ENCODE measurements around the gene SPATA17. TPM values are rescaled to one million over a fixed set of nuclear protein-coding genes. Genes with fewer than 3 reads are reported as not detected.

SPATA17 gene
- total and polyA plus RNA-seq, 2 donors (not counting 3 experiments of a cell fraction or from before 2014, with no cell fraction given): not detected

DNA sequence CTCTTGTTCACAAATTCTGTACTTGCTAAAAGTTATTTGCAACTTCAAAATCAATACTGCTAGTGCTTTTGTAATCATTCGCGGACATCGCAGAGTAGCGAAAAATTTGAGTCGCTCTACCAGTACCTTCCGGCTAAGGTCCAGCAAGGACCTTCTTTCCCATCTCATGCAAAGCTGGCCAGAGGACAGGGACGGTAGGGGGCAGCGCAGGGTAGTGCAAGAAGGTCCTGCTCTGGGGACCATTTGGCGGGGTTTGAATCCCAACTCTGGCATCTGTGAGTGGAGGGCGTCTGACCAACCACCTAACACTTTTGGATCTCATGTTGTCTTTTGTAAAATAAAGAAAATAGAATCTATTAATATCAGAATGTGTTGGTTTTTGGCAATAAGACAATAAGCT, 258.3 kb downstream of the SPATA17 start:
- DNase-seq (ENCODE audit: low read depth, low spot score) (no peak), FAIRE-seq (no peak)
- no peaks in the 10 kb centered on the region for H3K9me1 ChIP-seq (replicated peaks; ENCODE audit: control insufficient read depth, extremely low read depth, insufficient read depth, low read length)
- H3K27ac ChIP-seq (ENCODE audit: insufficient read depth, low read depth, low read length): no peak overlapping the region
- H3K27me3 ChIP-seq (ENCODE audit: control insufficient read depth in 2 of 2, insufficient read depth in 2 of 2, low read length in 2 of 2): no peaks in the 10 kb centered on the region
- H3K4me3 ChIP-seq (replicated peaks in 1 of 3; ENCODE audit: insufficient read depth in 1 of 3, low read depth in 1 of 3, low read length in 3 of 3): no peak overlapping the region
- ChIA-PET CTCF (no interaction called here), POLR2A (no interaction called here)
- no peaks in the 10 kb centered on the region for H3K79me2 ChIP-seq (ENCODE audit: control insufficient read depth, insufficient read depth, low read length)
- intact Hi-C loops (cut with micrococcal nuclease): no loop called here
- no peaks in the 10 kb centered on the region for H4K20me1 ChIP-seq (replicated peaks; ENCODE audit: control insufficient read depth, extremely low read depth, insufficient read depth, low read length)
- H3K9ac ChIP-seq (replicated peaks; ENCODE audit: extremely low read depth, insufficient read depth, low read length): no peak overlapping the region
- dilution Hi-C loops (cut with MboI; ENCODE audit: extremely low pct_ligation_motif_present, low sequenced_read_pairs): no loop called here
- no peaks in the 10 kb centered on the region for H3K36me3 ChIP-seq (ENCODE audit: control insufficient read depth in 2 of 2, extremely low read depth in 1 of 2, insufficient read depth in 2 of 2, low read length in 2 of 2)
- H3K9me3 ChIP-seq (replicated peaks; ENCODE audit: control insufficient read depth, insufficient read depth, low read length): no peaks in the 10 kb centered on the region
- H3K4me2 ChIP-seq (ENCODE audit: insufficient read depth, low read length): no peak overlapping the region
- no TSS peak for BruUV-seq (replicated peaks)
- TF ChIP-seq POLR2AphosphoS5 (IDR thresholded peaks at IDR 0.05; ENCODE audit: insufficient read depth, low read depth, low read length) (no peak), FOS (IDR thresholded peaks at IDR 0.05; ENCODE audit: borderline replicate concordance, insufficient read depth, low read length) (no peak)
- TF ChIP-seq, protein P1, sequence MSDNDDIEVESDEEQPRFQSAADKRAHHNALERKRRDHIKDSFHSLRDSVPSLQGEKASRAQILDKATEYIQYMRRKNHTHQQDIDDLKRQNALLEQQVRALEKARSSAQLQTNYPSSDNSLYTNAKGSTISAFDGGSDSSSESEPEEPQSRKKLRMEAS (IDR thresholded peaks at IDR 0.05; ENCODE audit: insufficient read depth, insufficient read length): no peak
- no peak overlapping the region for H2AFZ ChIP-seq (ENCODE audit: low read depth, low read length)
- no peaks in the 10 kb centered on the region for H3K4me1 ChIP-seq (ENCODE audit: control insufficient read depth, extremely low read depth, insufficient read depth, low read length)

DNA sequence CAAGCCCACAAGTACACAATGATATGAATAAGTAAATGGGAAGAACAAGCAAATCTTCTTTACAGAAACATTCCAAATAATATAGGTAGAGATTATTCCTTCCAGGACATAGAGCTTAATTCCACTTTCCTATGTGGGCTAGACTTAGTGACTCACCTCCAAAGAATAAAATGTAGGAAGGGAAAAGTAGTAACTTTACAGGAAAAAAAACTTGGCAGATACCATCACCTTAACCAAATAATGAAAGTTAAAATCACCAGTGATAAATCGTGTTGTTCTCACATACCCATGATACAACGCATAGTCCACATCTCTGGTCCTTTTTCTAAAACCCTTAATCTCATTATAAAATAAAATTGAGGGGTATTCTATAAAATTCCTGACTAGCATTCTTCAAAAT, 260.8 kb downstream of the SPATA17 start:
- no peaks in the 10 kb centered on the region for H3K36me3 ChIP-seq (ENCODE audit: control insufficient read depth in 2 of 2, extremely low read depth in 1 of 2, insufficient read depth in 2 of 2, low read length in 2 of 2)
- dilution Hi-C loops (cut with MboI; ENCODE audit: extremely low pct_ligation_motif_present, low sequenced_read_pairs) (no loop called here), intact Hi-C loops (cut with micrococcal nuclease) (no loop called here)
- POLR2A ChIA-PET: no interaction called here
- H3K9me1 ChIP-seq (replicated peaks; ENCODE audit: control insufficient read depth, extremely low read depth, insufficient read depth, low read length): no peaks in the 10 kb centered on the region
- no peaks in the 10 kb centered on the region for H3K79me2 ChIP-seq (ENCODE audit: control insufficient read depth, insufficient read depth, low read length)
- H3K9ac ChIP-seq (replicated peaks; ENCODE audit: extremely low read depth, insufficient read depth, low read length): no peak overlapping the region
- DNase-seq (ENCODE audit: low read depth, low spot score) (no peak), FAIRE-seq (no peak)
- no peak overlapping the region for H3K27ac ChIP-seq (ENCODE audit: insufficient read depth, low read depth, low read length)
- no peaks in the 10 kb centered on the region for H4K20me1 ChIP-seq (replicated peaks; ENCODE audit: control insufficient read depth, extremely low read depth, insufficient read depth, low read length)
- no peaks in the 10 kb centered on the region for H3K4me1 ChIP-seq (ENCODE audit: control insufficient read depth, extremely low read depth, insufficient read depth, low read length)
- CTCF ChIA-PET: no interaction called here
- no peak overlapping the region for H2AFZ ChIP-seq (ENCODE audit: low read depth, low read length)
- TF ChIP-seq EZH2 (IDR thresholded peaks at IDR 0.05; ENCODE audit: borderline replicate concordance, low read depth, low read length, severe bottlenecking) (no peak), JUN (IDR thresholded peaks at IDR 0.05; ENCODE audit: borderline replicate concordance, insufficient read depth, insufficient read length, low read depth) (no peak), FOS (IDR thresholded peaks at IDR 0.05; ENCODE audit: borderline replicate concordance, insufficient read depth, low read length) (no peak), POLR2AphosphoS5 (IDR thresholded peaks at IDR 0.05; ENCODE audit: insufficient read depth, low read depth, low read length) (no peak), MYC (IDR thresholded peaks at IDR 0.05; ENCODE audit: low read depth, low read length) (no peak), POLR2A (IDR thresholded peaks at IDR 0.05; ENCODE audit: low read depth, low read length) (no peak), GATA2 (IDR thresholded peaks at IDR 0.05; ENCODE audit: insufficient read depth, insufficient read length, low read depth, low read length) (no peak)
- TF ChIP-seq, protein P2, sequence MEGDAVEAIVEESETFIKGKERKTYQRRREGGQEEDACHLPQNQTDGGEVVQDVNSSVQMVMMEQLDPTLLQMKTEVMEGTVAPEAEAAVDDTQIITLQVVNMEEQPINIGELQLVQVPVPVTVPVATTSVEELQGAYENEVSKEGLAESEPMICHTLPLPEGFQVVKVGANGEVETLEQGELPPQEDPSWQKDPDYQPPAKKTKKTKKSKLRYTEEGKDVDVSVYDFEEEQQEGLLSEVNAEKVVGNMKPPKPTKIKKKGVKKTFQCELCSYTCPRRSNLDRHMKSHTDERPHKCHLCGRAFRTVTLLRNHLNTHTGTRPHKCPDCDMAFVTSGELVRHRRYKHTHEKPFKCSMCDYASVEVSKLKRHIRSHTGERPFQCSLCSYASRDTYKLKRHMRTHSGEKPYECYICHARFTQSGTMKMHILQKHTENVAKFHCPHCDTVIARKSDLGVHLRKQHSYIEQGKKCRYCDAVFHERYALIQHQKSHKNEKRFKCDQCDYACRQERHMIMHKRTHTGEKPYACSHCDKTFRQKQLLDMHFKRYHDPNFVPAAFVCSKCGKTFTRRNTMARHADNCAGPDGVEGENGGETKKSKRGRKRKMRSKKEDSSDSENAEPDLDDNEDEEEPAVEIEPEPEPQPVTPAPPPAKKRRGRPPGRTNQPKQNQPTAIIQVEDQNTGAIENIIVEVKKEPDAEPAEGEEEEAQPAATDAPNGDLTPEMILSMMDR (IDR thresholded peaks at IDR 0.05; ENCODE audit: extremely low read depth in 1 of 2, insufficient read depth in 1 of 2, low read depth in 1 of 2, low read length in 2 of 2): no peak
- TF ChIP-seq, protein P1 (IDR thresholded peaks at IDR 0.05; ENCODE audit: insufficient read depth, insufficient read length): no peak
- H3K9me3 ChIP-seq (replicated peaks; ENCODE audit: control insufficient read depth, insufficient read depth, low read length): no peaks in the 10 kb centered on the region
- no peak overlapping the region for H3K4me2 ChIP-seq (ENCODE audit: insufficient read depth, low read length)
- no peaks in the 10 kb centered on the region for H3K27me3 ChIP-seq (ENCODE audit: control insufficient read depth in 2 of 2, insufficient read depth in 2 of 2, low read length in 2 of 2)
- H3K4me3 ChIP-seq (replicated peaks in 1 of 3; ENCODE audit: insufficient read depth in 1 of 3, low read depth in 1 of 3, low read length in 3 of 3): no peak overlapping the region
- BruUV-seq (replicated peaks): no TSS peak
